Stimulated activated CD4-positive, alpha-beta T cell treated with anti-CD3 and anti-CD28 coated beads, Interleukin-4, amount 100 ng/mL, for 48 hours (primary cell): Measurements from ENCODE around the gene MRM3.
"Not testable (repeated sequence)": the region's sequence is repeated elsewhere in the genome, so short reads cannot be mapped to it uniquely, and the experiment has no call there.

ENCODE experiments used
- DNase-seq, 2 donors: peaks; one replicate each; pipeline ENCODE4 v3.0.0-alpha.2; 2020; ENCODE audit warnings: low read depth in 2 of 2

MRM3 gene

DNA sequence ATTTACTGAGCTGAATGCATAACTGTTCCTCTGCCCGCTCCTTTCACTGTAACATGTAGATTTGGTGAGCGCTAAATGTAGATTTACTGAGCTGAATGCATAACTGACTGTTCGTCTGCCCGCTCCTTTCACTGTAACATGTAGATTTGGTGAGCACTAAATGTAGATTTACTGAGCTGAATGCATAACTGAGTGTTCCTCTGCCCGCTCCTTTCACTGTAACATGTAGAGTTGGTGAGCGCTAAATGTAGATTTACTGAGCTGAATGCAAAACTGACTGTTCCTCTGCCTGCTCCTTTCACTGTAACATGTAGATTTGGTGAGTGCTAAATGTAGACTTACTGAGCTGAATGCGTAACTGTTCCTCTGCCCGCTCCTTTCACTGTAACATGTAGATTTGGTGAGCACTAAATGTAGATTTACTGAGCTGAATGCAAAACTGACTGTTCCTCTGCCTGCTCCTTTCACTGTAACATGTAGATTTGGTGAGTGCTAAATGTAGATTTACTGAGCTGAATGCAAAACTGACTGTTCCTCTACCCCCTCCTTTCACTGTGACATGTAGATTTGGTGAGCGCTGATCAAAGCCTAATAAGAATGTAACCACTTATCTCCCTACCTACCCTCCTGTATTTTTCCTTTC, 26.7 kb upstream of the MRM3 start:
- not testable (repeated sequence) for DNase-seq

DNA sequence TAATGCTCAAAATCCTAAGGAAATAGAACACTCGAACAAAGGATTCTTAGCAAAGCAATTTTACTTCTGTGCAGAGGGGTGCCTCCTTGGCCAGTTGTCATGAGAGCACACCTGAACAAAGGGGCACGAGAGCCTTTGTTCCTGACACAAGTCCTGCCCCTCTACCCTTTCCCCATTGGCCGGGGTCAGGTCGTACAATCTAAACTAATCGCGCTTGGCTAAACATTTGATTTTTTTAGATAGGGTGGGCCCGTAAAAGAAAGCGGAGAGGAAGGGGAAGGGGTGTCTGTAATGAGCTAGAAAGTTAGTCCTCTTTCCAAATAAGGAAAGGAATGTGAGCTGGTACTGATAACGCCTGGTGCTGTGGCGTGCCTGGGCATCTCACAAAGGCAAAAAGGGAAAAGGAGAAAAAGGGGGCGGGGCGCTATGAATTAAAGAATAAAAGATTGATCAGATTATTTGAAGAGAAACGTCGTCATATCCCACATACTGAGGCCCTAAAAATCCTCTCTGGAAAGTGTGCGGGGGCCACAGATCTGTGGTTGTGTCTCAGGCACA, 26.1 kb upstream of the MRM3 start:
- not testable (repeated sequence) for DNase-seq

DNA sequence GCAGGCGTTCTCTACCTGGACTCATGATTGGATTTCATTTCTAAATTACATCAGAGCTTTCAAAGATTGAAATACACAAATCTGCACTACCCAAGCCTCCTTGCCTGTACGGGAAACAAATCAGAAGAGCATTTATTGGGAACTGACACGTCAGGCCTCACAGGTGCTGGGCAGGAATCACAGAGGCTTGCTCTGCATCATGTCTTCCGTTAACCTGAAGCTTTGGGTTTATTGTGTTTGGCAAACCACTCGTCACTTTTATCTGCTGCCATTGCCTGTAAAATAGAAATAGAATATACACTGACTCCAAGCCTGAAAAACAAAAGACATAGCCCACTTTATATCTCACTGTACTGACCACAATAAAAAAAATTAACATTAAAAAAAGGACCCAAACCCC, 22.2 kb upstream of the MRM3 start:
- no peak for DNase-seq

DNA sequence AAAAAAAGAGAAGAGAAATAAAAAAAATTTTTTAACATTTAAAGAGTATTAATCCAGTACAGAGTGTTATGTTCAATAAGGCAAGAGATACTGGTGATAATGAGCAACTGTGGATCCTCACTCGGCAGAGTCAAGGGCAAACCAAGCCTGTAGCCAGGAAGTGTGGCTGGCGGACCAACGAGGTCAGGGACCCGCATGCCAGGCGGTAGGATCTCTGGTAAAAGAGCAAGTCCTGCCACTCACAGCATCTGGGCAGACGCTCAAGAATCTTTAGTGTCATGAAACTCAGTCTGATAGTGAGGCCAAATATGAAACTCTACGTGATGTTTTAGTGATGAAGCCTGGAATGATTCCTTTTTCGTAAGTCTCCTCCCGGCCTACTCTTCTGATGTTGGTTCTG, 21.8 kb upstream of the MRM3 start:
- DNase-seq, result no peak

DNA sequence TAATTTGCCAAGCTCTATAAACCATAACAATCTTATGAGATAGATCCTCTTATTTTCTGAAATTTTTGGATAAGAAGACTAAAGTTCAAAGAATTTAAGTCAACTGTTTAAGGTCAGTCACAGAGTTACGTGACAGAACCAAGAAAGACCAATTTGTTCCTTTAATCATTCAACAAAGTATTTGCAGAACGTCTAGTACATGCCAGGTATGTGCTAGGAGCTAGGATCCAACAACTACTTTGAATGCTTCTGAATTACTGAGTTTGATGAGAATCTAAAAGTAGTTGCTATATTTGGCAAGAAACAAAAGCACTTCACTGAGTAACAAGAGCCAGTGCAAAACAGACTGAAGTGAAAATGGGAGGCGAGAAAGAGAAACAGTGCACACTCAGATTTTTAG, 15.1 kb upstream of the MRM3 start:
- no peak for DNase-seq

DNA sequence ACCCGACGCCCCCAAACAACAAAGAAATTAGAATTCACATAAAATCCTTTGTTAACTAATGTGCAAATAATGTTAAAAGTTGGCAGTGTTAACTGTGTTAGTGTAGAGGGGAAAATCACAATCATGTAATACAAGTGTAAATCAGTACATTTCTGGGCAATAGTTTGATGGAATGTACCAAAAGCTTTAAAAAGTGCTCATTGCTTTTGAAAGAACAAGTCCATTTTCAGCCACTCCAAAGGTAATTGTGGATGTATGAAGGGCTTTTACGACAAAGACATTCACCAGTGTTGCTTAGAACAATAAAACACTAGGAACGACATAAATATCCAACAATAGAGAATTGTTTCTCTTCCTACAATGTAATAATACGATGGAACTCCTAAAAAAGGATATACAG, 9.1 kb upstream of the MRM3 start:
- DNase-seq, result no peak

DNA sequence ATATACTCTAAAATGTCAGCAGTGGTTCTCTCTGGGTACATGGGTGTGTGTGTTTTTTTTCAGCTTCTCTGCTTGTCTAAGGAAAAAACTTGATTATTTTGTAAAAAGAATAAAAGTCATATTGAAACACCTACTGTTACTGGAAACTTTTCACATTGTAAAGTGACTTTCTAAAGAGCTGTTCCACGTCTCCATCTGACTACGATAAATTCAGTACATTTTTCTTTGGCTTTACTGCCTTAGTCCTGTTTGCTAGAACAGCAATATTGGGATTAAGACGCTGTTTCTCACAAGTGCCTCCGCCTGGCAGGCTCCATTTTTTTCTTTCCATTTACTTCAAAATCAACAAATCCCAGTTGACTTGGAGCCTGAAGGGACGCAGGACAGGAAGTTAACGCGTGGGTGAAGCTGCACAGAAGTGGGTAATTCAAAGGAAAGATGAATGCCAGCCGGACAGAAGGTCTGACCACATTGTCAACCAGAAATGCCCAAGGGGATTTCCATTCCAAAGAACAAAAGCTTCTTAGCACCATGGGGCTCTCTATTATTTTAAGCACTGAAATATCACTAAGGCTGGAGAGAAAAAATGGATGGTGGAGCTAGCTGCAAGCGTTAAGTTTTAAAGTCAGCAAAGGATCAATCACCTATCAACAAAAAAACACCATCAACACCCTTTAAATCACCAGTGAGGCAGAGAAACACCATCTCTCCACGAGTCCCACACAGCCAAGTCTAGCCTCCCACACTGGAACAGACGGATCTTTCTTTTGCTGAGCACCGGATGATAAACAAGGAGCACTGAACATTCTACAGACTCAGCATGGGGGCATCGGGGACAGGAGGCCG, 8.5 kb upstream of the MRM3 start:
- DNase-seq, result no peak

DNA sequence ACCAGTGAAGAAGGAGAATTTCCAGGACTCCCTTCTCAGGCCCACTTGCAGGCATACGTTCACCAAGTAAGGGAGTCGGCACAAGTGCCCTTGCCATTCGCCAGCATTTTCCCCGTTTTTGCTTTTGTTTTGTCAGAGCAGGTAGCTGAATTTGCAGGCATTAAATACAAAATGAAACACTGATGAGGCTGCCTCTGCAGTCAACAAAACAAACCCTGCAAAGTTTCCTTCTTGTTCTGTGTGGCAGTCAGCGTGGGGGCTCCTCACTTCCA, 7.9 kb upstream of the MRM3 start:
- DNase-seq, result no peak

DNA sequence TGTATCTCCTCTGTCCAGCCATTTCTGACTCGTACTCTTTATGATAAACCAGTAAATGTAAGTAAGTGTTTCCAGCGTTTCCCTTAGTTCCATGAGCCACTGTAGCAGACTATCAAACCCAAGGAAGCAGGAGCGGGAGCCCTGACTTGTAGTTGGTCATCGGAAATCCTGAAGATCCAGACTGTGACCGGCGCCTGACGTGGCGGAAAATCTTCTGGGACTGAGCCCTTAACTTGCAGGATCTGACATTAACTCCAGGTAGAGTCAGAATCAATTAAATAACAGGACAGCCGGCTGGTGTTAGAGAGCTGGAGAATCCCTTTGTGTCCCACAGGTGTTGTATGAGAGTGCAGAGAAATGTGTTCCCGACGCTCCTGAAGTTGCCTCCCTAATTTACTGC, 4.1 kb upstream of the MRM3 start:
- DNase-seq, result no peak

DNA sequence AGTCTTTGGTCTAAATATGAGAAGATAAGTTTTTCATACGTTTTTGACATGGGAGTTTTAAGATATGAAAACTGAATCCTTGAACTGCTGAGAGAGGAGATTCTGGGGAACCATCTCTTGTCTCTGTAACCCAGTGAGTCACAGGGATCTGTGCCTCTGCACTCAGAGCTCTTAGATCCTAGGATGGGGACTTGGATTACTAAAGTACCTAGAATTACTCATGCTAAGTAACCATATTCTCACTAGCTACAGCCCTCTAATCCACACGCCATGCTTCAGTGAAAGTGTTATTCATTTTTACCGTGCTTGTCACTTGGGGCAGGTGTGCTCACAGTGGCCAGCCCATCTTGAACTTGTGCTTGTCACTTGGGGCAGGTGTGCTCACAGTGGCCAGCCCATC, 2.0 kb downstream of the MRM3 start:
- no peak for DNase-seq

DNA sequence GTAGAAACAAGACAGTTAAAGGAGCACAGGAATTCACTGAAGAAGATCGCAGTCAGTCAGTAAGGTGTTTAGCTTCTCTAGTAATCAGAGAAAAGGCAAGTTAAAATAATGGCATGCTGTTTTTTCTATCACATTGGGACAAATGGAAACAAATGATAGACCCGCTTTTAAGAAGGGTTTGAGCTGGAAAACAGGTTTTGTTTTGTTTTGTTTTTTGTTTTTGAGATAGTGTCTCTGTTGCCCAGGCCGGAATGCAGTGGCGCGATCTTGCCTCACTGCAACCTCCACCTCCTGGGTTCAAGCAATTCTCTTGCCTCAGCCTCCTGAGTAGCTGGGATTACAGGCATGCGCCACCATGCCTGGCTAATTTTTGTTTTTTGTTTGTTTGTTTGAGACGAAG, 3.7 kb downstream of the MRM3 start:
- not testable (repeated sequence) for DNase-seq

DNA sequence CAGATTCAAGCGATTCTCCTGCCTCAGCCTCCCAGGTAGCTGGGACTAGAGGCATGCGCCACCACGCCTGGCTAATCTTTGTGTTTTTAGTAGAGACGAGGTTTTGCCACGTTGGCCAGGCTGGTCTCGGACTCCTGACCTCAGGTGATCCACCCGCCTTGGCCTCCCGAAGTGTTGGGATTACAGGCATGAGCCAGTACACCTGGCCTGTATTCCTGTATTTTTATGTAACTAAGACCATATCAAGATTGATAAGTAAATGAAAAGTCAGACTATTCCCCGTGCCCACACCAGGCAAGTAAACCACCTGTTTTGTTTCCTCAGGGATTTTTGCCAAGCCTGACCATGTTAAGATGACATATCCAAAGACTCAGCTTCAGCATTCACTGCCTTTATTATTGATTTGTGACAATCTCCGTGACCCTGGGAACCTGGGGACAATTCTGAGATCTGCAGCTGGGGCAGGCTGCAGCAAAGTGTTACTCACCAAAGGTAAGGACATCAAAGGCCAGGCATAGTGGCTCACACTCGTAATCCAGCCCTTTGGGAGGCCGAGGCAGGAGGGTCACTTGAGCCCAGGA, 5.6 kb downstream of the MRM3 start:
- DNase-seq, result no peak

DNA sequence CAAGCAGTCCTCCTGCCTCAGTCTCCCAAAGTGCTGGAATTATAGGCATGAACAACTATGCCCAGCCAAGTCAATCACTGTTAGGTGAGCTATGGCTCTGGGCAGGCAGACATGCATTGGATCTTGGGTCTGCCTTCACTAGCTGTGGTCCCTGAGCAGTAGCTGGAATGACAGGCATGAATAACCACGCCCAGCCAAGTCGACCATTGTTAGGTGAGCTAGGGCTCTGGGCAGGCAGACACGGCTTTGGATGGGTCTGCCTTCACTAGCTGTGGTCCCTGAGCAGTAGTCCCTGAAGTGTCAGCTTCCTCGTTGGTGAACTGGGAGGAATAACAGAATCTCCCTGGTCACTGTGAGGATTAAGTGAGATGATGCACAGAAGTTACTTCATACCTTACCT, 6.4 kb downstream of the MRM3 start:
- no peak for DNase-seq

DNA sequence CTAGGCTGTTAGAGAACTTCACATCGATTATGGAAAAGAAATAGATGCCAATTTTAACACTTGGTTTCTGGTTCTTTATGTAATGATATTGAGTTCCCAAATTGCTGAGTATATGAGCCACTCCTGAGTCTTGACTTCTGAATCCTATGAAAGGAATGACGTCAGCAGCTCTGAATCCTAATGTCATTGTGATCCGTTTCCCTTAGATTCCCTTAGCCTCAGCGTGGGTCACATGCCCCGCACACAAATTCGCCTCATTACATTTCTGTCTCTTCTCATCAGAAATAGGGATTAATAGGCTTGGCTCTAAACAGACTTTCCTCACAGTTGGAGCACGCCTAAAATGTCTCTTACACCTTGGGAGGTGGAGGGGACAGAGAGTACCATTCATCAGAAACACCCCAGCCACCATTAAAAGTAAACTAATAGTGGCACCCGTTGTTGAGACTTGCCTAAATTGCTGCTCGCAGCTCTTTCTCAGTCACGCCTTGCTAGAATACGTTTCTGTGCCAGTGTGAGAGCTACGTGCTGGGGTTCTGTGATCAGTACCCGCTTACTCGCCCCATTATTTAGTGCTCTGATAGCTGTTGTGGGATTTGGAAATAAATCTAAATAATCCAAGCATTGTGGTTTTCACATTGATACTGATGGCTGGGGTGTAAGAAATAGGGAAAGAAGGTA, 7.1 kb downstream of the MRM3 start:
- no peak for DNase-seq

DNA sequence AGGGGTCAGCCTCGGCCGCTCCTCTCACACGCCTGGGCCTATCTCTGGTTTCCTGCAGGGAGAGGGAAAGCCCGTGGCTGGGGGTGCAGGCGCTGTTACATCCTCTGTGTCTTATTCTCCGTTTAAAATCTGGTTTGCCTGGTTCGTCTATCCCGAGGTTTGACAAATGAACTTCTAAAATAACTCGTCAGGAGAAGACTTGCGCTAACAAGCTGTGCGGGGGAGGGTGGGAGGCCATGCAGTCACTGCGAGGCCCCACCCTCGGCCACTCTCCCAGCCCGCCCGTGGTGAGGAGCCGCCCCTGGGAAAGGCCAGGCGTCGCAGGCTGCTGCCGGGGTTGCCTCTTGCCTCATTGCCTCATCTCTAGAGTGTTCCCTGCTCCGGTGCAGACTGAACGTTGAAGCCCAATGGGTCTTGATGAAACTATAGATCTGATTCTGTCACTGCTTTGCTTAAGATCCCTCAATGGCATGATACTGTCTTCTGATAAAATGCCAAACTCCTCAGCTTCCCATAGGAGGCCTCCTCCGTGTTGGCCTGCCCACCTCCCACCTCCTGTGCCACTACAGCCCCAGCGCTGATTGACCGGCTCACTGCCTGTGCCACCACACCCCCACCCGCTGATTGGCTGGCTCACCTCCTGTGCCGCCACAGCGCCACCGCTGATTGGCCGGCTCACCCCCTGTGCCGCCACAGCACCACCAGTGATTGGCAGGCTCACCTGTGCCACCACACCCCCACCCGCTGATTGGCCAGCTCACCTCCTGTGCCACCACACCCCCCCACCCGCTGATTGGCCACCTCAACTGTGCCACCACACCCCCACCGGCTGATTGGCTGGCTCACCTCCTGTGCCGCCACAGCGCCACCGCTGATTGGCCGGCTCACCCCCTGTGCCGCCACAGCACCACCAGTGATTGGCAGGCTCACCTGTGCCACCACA, 8.0 kb downstream of the MRM3 start:
- DNase-seq, result not testable (repeated sequence)

DNA sequence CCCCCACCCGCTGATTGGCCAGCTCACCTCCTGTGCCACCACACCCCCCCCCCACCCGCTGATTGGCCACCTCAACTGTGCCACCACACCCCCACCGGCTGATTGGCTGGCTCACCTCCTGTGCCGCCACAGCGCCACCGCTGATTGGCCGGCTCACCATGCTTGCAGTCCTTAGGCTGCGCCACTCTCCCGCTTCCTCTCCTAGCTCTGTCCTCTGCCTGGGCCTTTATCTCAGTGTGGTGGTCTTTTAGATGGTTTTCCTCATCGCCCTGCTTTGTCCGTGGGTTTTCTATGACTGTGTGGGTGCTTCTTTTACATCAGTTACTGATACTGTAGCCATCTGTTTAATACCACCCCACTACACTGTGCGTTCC, 8.7 kb downstream of the MRM3 start:
- not testable (repeated sequence) for DNase-seq

DNA sequence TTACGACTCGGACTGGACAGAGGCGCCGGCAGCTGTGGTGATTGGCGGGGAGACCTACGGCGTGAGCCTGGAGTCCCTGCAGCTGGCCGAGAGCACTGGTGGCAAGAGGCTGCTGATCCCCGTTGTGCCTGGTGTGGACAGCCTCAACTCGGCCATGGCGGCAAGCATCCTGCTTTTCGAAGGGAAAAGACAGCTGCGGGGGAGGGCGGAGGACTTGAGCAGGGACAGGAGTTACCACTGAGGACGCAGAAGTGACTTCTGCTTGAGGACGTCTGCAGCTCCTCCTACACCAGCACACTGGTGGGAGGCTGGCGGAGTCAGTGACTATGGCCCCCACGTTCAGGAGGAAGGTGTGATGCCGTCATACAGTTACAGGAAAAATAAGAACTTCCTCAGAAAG, 9.7 kb downstream of the MRM3 start:
- no peak for DNase-seq

DNA sequence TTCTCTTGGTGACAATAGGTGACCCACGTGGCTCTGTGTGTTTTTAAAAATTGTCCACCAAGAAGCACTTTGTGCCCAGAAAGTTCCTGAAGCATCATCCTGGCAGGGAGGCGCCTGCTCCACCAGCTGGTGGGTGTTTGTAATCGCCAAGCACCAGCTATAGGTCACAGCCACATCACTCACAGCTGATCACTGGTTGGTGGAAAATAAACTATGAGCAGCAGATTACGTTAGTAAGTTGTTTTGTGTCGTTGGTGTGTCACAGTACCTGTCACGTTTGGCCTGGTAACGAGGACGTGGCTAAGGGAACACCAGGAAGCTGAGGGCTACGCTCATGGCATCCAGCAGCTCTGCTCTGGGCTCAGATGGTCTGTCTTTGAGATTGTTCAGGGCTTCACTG, 10.1 kb downstream of the MRM3 start:
- DNase-seq, result no peak

DNA sequence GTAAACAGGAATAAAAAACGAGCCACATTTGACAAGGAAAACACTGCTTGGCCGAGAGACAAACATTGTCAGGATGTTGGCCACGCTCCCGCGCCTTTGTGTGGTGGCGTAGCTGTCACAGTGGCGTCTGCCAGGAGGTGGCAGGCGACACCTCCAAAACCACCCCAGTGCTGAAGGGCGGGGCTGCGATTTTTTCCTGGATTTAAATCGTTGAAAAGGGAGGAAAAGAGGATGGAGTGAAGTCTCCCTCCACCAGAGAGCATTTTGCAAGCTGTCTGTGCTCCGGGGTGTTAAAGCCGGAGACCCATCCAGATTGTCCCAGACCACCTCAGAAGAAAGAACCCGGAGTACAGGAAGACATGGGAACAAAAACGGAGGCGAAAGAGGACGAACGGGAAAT, 12.7 kb downstream of the MRM3 start:
- peak in 1 of 2 donors; percentile 30 for DNase-seq

DNA sequence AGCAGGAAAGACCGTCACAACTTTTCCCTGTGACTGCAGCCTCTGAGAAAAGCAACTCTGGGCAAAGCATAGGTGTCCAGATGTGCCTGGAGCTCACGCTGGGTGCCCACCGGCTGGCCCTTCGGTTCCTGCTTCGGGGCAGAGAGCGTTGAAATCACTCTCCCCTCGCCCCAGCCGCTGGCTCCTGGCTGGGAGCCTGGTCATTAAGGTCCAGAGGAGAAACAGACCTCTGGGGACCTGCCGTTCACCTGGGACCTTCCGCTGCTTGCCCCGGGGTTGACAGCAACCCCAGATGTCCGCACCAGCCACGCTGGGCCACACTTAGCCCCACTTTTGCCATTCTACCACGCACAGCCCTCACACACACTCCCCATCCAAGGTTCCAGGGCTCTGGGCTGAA, 13.1 kb downstream of the MRM3 start:
- no peak for DNase-seq

DNA sequence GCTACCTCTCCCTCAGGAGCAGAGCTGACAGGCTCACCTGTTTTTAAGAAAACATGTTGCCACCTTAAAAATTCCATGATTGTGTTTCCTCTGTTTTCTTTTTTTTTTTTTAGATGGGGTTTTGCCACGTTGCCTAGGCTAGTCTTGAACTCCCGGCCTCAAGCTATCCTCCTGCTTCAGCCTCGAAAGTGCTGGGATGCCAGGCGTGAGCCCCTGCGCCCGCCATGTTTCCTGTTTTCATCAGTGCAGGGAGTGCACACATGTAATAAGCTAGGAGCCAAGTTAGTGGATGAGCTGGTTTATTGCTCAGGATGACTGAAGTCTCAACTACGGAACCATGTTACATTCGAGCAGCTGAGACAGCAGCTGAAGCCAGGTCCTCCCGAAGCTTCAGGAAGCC, 13.6 kb downstream of the MRM3 start:
- no peak for DNase-seq
